GM13977 (cell line): Measurements from ENCODE around the gene CIPC.

Experiments used
- DNase-seq: peaks from one replicate; pipeline ENCODE4 v3.0.0; 2012; ENCODE audit warnings: low spot score
- in situ Hi-C: fragments of 300-500 bp; cut with MboI; formaldehyde crosslinking; loops from one replicate; pipeline ENCODE4 v1.12.0; 2022; ENCODE audit warnings: low sequenced_read_pairs, low pct_unique_long_range_greater_than_20kb, mixed read lengths, inconsistent platforms; ENCODE audit not compliant: unreplicated experiment
- TF ChIP-seq, protein P1 (sequence below): IDR thresholded peaks from 2 replicates; pipeline ENCODE4 v1.5.1; 2012; ENCODE audit warnings: mild to moderate bottlenecking, control low read depth; ENCODE audit not compliant: insufficient read depth; ENCODE audit errors: extremely low read depth, missing control alignments

Gene CIPC

DNA sequence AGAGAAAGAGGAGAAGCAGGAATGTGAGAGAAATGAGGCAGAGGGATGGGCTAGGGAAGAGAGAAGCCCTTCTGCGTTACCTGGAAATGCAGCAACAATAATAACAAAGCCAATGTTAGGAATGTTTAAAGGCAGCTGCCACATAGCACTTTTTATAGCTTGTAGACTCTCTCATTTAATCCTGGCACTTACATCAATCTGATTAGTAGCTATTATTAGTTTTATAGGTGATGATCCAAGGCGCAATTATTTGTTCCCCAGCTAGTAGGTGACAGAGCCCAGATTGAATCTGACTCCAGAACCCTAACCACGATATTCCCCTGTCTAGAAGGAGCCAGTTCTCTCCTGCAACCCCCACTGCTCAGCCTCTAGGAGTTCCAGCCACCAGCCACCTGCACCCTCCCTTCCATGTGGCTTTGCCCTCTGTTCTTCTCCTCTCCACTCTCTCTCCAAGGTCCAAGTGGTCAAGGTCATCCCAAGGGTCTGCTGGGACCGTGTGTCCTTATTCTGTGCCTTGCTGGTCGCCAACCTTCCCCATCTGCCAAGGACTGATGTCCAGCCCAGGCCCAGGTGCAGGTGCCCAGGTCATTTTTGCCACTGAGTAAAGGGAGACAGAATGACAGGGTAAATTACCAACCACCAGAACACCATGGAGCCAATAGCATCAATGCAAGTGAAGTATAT is 29.4 kb upstream of the CIPC start:
- TF ChIP-seq, protein P1, sequence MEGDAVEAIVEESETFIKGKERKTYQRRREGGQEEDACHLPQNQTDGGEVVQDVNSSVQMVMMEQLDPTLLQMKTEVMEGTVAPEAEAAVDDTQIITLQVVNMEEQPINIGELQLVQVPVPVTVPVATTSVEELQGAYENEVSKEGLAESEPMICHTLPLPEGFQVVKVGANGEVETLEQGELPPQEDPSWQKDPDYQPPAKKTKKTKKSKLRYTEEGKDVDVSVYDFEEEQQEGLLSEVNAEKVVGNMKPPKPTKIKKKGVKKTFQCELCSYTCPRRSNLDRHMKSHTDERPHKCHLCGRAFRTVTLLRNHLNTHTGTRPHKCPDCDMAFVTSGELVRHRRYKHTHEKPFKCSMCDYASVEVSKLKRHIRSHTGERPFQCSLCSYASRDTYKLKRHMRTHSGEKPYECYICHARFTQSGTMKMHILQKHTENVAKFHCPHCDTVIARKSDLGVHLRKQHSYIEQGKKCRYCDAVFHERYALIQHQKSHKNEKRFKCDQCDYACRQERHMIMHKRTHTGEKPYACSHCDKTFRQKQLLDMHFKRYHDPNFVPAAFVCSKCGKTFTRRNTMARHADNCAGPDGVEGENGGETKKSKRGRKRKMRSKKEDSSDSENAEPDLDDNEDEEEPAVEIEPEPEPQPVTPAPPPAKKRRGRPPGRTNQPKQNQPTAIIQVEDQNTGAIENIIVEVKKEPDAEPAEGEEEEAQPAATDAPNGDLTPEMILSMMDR = no peak
- in situ Hi-C loops = loop anchor here (10.0 to 25.0 kb wide), 2 partner anchors 184 to 356 kb away; no protein-coding TSS in a partner anchor
- no peak for DNase-seq

DNA sequence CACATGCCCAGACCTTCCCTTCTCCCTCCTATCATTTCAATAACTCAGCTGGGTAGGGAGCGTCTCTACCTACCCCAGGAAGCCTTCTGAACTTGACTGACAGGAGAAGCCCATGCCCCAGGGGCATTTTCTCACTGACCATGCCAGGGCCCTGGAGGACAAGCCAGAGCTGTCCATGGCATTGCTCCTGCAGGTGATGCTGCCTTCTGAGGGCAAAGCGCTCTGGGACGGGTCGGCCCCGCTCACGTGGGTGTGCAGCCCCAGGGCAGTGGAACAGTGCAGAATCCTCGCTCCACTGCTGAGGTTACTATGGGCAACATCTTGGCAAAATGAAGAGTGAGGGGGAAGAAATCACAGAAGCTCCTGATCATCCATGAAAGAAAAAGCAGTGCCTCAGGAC is 28.5 kb upstream of the CIPC start:
- TF ChIP-seq, protein P1 = no peak
- DNase-seq = no peak
- in situ Hi-C loops = loop anchor here (10.0 to 25.0 kb wide), 2 partner anchors 185 to 357 kb away; no protein-coding TSS in a partner anchor

DNA sequence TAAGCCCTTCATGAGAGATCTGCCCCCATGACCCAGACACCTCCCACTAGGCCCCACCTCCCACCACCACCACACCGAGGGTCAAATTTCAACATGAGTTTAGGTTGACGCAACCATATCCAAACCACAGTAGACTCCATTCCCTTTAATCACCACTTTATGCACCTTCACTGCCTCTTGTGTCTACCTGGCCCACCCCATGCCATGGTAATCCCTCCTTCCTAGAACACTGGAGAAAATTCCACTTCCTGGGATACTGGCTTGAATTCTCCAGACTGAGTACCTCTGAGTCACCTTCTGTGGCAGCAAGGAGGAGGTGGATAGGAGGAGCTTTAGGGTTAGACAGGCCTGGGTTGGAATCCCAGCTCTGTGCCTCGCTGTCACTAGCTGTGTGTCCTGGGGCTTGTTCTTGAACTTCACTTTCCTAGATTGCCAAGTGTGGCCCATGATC is 26.1 kb upstream of the CIPC start:
- in situ Hi-C loops = loop anchor here (25.0 kb wide), 1 partner anchor 360 kb away; no protein-coding TSS in a partner anchor
- TF ChIP-seq, protein P1 = no peak
- no peak for DNase-seq

DNA sequence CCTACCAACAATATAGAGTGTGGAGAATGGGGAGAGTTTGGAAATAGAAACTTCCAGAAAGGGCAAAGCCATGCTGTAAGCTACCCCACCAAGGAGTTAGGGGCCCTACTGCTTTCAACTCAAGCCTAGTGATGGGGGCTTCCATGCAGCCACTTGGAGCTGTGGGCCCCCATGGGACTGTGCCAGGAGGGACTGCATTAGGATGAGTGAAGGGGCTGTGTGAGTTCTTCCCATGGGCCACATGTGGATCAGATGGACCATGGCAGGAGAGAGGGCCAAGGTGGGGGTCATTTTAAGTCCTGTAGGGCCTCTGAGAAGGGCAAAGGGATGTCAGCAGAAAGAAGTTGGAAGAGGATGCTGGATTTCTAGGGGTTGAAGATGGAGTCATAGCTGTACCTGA is 23.1 kb upstream of the CIPC start:
- TF ChIP-seq, protein P1 = no peak
- DNase-seq = no peak
- in situ Hi-C loops = loop anchor here (25.0 kb wide), 1 partner anchor 363 kb away; no protein-coding TSS in a partner anchor

DNA sequence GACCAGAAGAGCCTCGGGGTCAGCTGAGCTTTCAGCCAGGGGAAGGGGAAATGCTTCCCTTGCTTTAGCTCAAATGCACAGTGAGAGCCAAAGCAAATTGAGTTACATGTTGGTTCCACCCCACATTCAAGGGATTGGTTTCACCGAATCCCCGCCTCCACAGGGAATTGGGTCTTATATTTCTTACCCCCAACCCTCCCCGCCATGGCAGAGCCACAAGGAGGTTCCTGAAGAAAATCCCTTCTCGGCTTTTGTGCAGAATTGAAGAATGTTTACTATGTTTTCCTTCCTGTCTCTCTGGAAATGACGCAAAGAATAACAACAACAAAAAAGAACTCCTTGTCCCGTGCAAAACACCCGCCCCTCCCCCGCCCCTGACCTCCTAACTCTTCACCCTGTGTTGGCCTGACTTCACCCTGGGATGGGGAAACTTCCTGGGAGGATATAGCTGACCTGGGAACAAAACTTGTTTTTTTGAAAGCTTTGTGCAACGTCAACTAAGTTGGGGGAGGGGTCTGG is 21.9 kb upstream of the CIPC start:
- no peak for DNase-seq
- in situ Hi-C loops = no loop called here

DNA sequence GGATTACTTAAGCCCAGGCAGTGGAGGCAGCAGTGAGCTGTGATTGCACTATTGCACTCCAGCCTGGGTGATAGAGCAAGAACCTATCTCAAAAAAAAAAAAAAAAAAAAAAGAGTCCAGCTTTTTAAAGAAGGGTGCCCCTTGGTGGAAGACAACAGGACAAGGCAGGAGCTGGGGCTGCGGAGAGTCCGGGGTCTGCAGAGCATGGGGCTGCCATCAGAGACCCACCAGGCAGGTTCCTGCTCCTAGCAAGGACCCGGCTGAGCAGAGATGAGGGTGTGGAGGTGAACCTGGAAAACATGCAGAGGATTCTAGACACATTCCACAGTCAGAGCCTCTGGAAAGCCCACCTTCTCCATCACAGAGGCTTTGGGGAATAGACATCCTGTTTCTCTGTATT is 21.0 kb upstream of the CIPC start:
- in situ Hi-C loops = no loop called here
- DNase-seq = no peak

More for the DNA sequence above, 21.9 kb upstream of the CIPC start:
- TF ChIP-seq, protein P1 = no peak

More for the DNA sequence above, 21.0 kb upstream of the CIPC start:
- TF ChIP-seq, protein P1 = no peak
